ENCODE results near the gene NEK6.

- TF ChIP-seq CTCF (IDR thresholded peaks at IDR 0.05; ENCODE audit: low read depth, low read length, poor library complexity, severe bottlenecking) (peak; percentile 9), EZH2phosphoT487 (IDR thresholded peaks at IDR 0.05; ENCODE audit: borderline replicate concordance, low read length) (no peak)
Observed at GRCh38 chr9:124218438-124218982, 39.2 kb upstream of the NEK6 start.
